C4-2B (cell line): ENCODE results near the gene TNPO2.

Experiments
- CTCF ChIP-seq: fragments of 450-650 bp; conservative IDR thresholded peaks from 2 replicates; pipeline ENCODE4 v1.5.1; 2017; ENCODE audit warnings: mild to moderate bottlenecking
- ZFX ChIP-seq: fragments of 450-650 bp; IDR thresholded peaks from 2 replicates; pipeline ENCODE4 v1.6.1; 2017

GRCh38 chr19:12695096-12695495 is 28.6 kb downstream of the TNPO2 start:
- TF ChIP-seq CTCF, result no peak
- TF ChIP-seq ZFX, result no peak
